Stimulated activated CD4-positive, alpha-beta T cell treated with anti-CD3 and anti-CD28 coated beads, Interleukin-12 subunit alpha, Interleukin-12 subunit beta, amount 100 ng/mL, for 48 hours (primary cell): ENCODE results near the gene NCSTN.

Experiments used
- DNase-seq, 3 donors: peaks; one replicate each; pipeline ENCODE4 v3.0.0-alpha.2; 2020; ENCODE audit warnings: low read depth in 2 of 3, low spot score in 1 of 3

The NCSTN gene

GRCh38 chr1:160342953-160343869 is at the start of gene NCSTN, which contains the start of gene COPA:
NCSTN (plus strand) TSS chr1:160343383; CDS start chr1:160343397, 14 bp downstream.
COPA (minus strand) TSS chr1:160343250; CDS start chr1:160343170, 80 bp downstream.
- DNase-seq: peak; percentile 82 to 87 (median 87)

- DNase-seq: no peak
These were observed 47.1 kb upstream of the NCSTN start for GRCh38 chr1:160296036-160296435.

- DNase-seq: no peak
These were observed 43.0 kb upstream of the NCSTN start for GRCh38 chr1:160300173-160300572.

GRCh38 chr1:160307118-160307791 is 35.9 kb upstream of the NCSTN start:
- no peak for DNase-seq

- DNase-seq: no peak
These were observed 34.6 kb upstream of the NCSTN start for GRCh38 chr1:160308451-160309184.

GRCh38 chr1:160309185-160309557 is 34.0 kb upstream of the NCSTN start:
- no peak for DNase-seq

- DNase-seq: no peak
These were observed 33.6 kb upstream of the NCSTN start for GRCh38 chr1:160309571-160309970.

GRCh38 chr1:160315359-160315758 is 27.8 kb upstream of the NCSTN start:
- no peak for DNase-seq

- no peak for DNase-seq
These were observed 20.4 kb upstream of the NCSTN start for GRCh38 chr1:160322831-160323230.

GRCh38 chr1:160325252-160325651 is 17.9 kb upstream of the NCSTN start:
- no peak for DNase-seq

GRCh38 chr1:160326418-160326817 is 16.8 kb upstream of the NCSTN start:
- DNase-seq: no peak

- DNase-seq: no peak
These were observed 15.0 kb upstream of the NCSTN start for GRCh38 chr1:160328184-160328583.

GRCh38 chr1:160330119-160330518 is 13.1 kb upstream of the NCSTN start:
- no peak for DNase-seq

- no peak for DNase-seq
These were observed 10.7 kb upstream of the NCSTN start for GRCh38 chr1:160332516-160332915.

GRCh38 chr1:160338580-160338979 is 4.6 kb upstream of the NCSTN start:
- no peak for DNase-seq

GRCh38 chr1:160340146-160340545 is 3.0 kb upstream of the NCSTN start:
- DNase-seq: no peak

GRCh38 chr1:160340866-160341265 is 2.3 kb upstream of the NCSTN start:
- DNase-seq: no peak

- peak in 1 of 3 donors; percentile 4 for DNase-seq
These were observed 657 bp upstream of the NCSTN start for GRCh38 chr1:160342526-160342925.

GRCh38 chr1:160344241-160344640 is 1.1 kb downstream of the NCSTN start:
- DNase-seq: no peak

GRCh38 chr1:160344936-160345335 is 1.8 kb downstream of the NCSTN start:
- no peak for DNase-seq

GRCh38 chr1:160346463-160346862 is 3.3 kb downstream of the NCSTN start:
- DNase-seq: no peak

GRCh38 chr1:160346958-160347357 is 3.8 kb downstream of the NCSTN start:
- DNase-seq: no peak
